Type B pancreatic cell (in vitro differentiated cells): Measurements from ENCODE around the gene CCDC134. TPM values are rescaled to one million over a fixed set of nuclear protein-coding genes. Genes with fewer than 3 reads are reported as not detected.

Source experiments
- DNase-seq: peaks from one replicate; pipeline ENCODE4 v3.0.0; 2021; ENCODE audit warnings: mixed read lengths; ENCODE audit not compliant: unreplicated experiment; ENCODE audit errors: extremely low spot score
- H3K27ac Mint-ChIP-seq: 2 replicates; pipeline ENCODE4 v1.8.0; 2021; ENCODE audit warnings: mild to moderate bottlenecking, mixed read lengths
- H3K27me3 Mint-ChIP-seq: 2 replicates; pipeline ENCODE4 v1.8.0; 2021; ENCODE audit warnings: mixed read lengths
- H3K36me3 Mint-ChIP-seq: 2 replicates; pipeline ENCODE4 v1.8.0; 2021; ENCODE audit warnings: mixed read lengths
- H3K4me1 Mint-ChIP-seq: one replicate; pipeline ENCODE4 v1.8.0; 2021; ENCODE audit warnings: mixed read lengths; ENCODE audit not compliant: unreplicated experiment
- H3K4me3 Mint-ChIP-seq: 2 replicates; pipeline ENCODE4 v1.8.0; 2021; ENCODE audit warnings: mild to moderate bottlenecking, mixed read lengths
- H3K9me3 Mint-ChIP-seq: 2 replicates; pipeline ENCODE4 v1.8.0; 2021; ENCODE audit warnings: mixed read lengths
- total RNA-seq: library from RNA; stranded (reverse); gene quantifications from 2 replicates; pipeline ENCODE4 v1.2.1, GENCODE V29; 2021; ENCODE audit warnings: low replicate concordance
- TF ChIP-seq, protein P1 (sequence below): fragments of 200-600 bp; sonication (generic); conservative IDR thresholded peaks from 2 replicates; pipeline ENCODE4 v1.5.0; 2021; ENCODE audit warnings: antibody characterized with exemption, mild to moderate bottlenecking

CCDC134 gene
- total RNA-seq, 1 donor from 2014 or later: 19.6 TPM

DNA sequence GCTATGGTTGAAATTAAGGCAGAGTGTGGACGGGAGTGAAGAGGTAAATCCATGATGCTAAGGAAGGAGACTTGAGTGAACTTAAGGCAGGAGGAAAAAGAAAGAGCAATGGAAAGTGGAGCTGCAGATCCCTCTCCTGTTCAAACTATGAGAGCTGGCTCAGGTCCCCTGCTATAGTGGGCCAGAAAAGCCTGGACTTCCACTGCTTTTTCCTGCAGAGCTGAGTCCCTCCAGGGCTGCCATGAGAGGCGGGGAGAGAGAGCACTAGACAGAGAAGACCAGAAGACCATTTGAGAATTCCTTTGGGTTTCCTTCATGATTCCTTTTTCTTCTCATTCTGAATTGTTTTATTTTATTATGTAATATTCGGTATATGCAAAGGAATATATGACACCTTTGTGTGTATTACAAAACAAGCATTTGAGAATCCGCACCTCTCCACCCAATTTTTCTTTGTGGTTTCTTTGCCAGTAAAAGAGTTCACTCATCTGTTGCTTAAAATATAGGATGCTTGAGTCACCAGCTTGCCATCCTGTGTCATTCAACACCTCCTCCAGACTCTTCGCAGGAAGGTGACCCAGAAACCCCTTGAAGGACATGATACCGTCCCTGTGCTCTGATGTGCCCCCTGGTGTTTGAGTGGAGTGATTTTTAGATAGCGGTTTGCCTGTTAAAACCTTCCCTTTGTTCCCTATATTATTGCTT lies 56.8 kb downstream of the CCDC134 start:
- H3K9me3 Mint-ChIP-seq: no peaks in the 10 kb centered on the region
- H3K4me1 Mint-ChIP-seq: peaks cover 24% of the 10 kb centered on the region
- no peak overlapping the region for H3K4me3 Mint-ChIP-seq
- H3K36me3 Mint-ChIP-seq: peaks cover 6% of the 10 kb centered on the region
- H3K27ac Mint-ChIP-seq: peak overlapping the region; percentile 87
- TF ChIP-seq, protein P1, sequence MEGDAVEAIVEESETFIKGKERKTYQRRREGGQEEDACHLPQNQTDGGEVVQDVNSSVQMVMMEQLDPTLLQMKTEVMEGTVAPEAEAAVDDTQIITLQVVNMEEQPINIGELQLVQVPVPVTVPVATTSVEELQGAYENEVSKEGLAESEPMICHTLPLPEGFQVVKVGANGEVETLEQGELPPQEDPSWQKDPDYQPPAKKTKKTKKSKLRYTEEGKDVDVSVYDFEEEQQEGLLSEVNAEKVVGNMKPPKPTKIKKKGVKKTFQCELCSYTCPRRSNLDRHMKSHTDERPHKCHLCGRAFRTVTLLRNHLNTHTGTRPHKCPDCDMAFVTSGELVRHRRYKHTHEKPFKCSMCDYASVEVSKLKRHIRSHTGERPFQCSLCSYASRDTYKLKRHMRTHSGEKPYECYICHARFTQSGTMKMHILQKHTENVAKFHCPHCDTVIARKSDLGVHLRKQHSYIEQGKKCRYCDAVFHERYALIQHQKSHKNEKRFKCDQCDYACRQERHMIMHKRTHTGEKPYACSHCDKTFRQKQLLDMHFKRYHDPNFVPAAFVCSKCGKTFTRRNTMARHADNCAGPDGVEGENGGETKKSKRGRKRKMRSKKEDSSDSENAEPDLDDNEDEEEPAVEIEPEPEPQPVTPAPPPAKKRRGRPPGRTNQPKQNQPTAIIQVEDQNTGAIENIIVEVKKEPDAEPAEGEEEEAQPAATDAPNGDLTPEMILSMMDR: peak; percentile 75
- no peaks in the 10 kb centered on the region for H3K27me3 Mint-ChIP-seq
- no peak for DNase-seq

DNA sequence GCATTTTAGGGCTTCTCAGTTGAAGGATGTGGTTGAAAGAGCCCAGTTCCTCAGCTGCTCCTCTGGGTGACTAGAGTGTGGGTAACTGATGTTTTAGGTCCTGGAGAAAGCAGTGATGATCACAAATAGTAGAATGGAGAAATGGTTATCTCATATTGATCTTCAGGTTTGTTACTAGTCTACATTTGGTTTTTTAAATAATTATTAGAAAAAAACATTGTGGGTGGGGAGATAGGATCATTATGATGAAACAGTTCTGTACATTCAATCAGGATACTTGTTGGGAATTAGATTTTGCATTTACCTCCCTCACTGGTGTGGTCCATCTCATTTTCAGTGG lies 57.4 kb downstream of the CCDC134 start:
- no peak for DNase-seq
- Mint-ChIP-seq H3K36me3 (peaks cover 6% of the 10 kb centered on the region), H3K4me3 (no peak overlapping the region), H3K4me1 (peaks cover 26% of the 10 kb centered on the region), H3K27ac (peak overlapping the region; percentile 73), H3K9me3 (no peaks in the 10 kb centered on the region), H3K27me3 (no peaks in the 10 kb centered on the region)
- TF ChIP-seq, protein P1: peak; percentile 16

DNA sequence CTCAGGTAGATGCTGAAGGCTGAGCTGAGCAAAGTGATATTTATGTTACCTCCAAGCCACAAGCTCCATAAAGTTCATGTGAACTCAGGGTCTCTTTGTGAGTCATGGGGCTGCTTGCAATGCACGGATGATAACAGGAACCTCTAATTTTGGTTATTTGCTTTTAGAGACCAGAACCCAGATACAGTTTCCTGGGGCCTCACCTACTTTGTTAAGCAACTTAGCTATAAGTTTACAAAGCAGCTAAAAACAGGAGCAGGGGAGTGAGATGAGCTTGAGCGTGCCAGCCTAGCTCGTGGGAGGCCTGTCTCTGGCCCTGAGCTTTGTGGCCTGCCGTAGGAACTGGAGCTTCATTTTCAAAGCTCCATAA lies 61.7 kb downstream of the CCDC134 start:
- Mint-ChIP-seq H3K27ac (no peak overlapping the region), H3K9me3 (no peaks in the 10 kb centered on the region), H3K27me3 (no peaks in the 10 kb centered on the region), H3K36me3 (no peaks in the 10 kb centered on the region), H3K4me1 (peaks cover 25% of the 10 kb centered on the region), H3K4me3 (no peak overlapping the region)
- TF ChIP-seq, protein P1: no peak
- no peak for DNase-seq

DNA sequence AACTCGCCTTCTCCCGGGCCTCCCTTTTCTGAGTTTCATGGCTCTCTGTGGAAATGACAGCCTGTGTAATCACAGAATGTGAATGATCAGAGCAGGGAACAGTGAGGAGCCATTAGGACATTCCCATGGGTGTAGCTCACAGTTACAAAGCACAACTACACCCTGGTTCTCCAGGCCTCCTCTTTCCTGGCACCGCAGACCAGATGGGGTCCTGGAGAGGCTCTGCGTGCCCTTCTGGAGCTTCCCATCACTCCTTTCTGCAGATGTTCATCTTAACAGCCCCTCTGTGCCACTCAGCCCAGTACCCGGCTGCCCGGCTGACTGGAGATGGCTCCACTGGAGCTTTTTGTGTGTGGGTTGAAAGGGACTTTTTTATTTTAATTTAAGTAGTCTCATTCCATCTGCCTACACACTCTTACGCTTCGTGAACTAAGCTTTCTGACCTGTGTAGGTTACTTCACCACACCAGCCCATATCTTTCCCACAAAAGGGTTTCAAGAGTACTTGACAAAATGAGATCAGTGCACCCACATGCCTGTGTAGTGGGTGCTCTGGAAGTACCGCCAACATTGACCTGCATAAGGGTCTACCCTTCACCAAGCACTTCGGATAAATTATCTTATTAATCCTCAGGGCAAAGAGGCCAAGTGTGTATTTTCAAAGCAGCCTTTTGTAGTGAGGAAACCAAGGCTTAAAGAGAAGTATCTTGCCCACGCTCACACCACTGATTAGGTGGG lies 62.2 kb downstream of the CCDC134 start:
- Mint-ChIP-seq H3K36me3 (no peaks in the 10 kb centered on the region), H3K4me1 (peaks cover 21% of the 10 kb centered on the region), H3K4me3 (no peak overlapping the region), H3K27ac (peak overlapping the region; percentile 14), H3K27me3 (no peaks in the 10 kb centered on the region), H3K9me3 (no peaks in the 10 kb centered on the region)
- TF ChIP-seq, protein P1: no peak
- DNase-seq: no peak

DNA sequence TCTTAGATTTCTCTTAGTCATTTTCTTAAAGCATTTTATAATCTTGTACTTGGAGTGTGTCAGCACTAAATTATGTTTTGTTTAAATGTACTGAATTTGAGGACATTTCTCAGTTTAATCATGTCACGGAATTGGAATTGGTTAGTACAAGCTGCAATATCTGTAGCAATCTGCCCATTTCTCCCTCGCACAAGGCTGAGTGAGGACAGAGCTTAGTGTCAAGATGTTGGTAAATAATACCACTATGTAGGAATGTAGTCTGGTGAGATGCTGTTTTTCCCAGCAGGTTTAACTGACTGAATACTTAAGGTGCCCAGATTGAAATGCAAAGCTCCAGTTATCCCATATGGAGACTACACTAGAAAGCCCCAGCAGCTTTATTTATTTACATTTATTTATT lies 63.0 kb downstream of the CCDC134 start:
- no peaks in the 10 kb centered on the region for H3K27me3 Mint-ChIP-seq
- peak overlapping the region; percentile 14 for H3K27ac Mint-ChIP-seq
- peaks cover 21% of the 10 kb centered on the region for H3K4me1 Mint-ChIP-seq
- no peaks in the 10 kb centered on the region for H3K9me3 Mint-ChIP-seq
- TF ChIP-seq, protein P1: no peak
- H3K4me3 Mint-ChIP-seq: no peak overlapping the region
- no peak for DNase-seq
- H3K36me3 Mint-ChIP-seq: no peaks in the 10 kb centered on the region
